GM12864 (cell line): Measurements from ENCODE around the gene FTSJ1.

Experiments used
- DNase-seq: peaks from one replicate; pipeline ENCODE4 v3.0.0-alpha.2; 2011; ENCODE audit warnings: low read depth
- H3K4me3 ChIP-seq: 2 replicates; pipeline ENCODE4 v1.5.1; 2011; ENCODE audit warnings: mild to moderate bottlenecking, low read depth, low read length, control low read depth
- CTCF ChIP-seq: IDR thresholded peaks from 2 replicates; pipeline ENCODE4 v1.5.1; 2011; ENCODE audit warnings: low read depth, mild to moderate bottlenecking, moderate library complexity, low read length, control low read depth, inconsistent platforms; ENCODE audit errors: missing control alignments

Gene FTSJ1

GRCh38 chrX:48489296-48489695, 13.3 kb downstream of the FTSJ1 start:
- DNase-seq: no peak
- no peak for TF ChIP-seq CTCF
- no peak overlapping the region for H3K4me3 ChIP-seq

GRCh38 chrX:48489892-48490291, 13.9 kb downstream of the FTSJ1 start:
- no peak for DNase-seq

GRCh38 chrX:48490661-48491060, 14.7 kb downstream of the FTSJ1 start:
- TF ChIP-seq CTCF: no peak
- H3K4me3 ChIP-seq: no peak overlapping the region
- no peak for DNase-seq

More at GRCh38 chrX:48489892-48490291, 13.9 kb downstream of the FTSJ1 start:
- TF ChIP-seq CTCF: no peak
- no peak overlapping the region for H3K4me3 ChIP-seq

GRCh38 chrX:48491809-48492208, 15.8 kb downstream of the FTSJ1 start:
- no peak for DNase-seq
- H3K4me3 ChIP-seq: no peak overlapping the region
- TF ChIP-seq CTCF: no peak

GRCh38 chrX:48492293-48492910, 16.4 kb downstream of the FTSJ1 start:
- TF ChIP-seq CTCF: no peak
- no peak for DNase-seq
- H3K4me3 ChIP-seq: no peak overlapping the region

GRCh38 chrX:48493890-48494364, 17.9 kb downstream of the FTSJ1 start:
- DNase-seq: no peak
- no peak overlapping the region for H3K4me3 ChIP-seq
- TF ChIP-seq CTCF: no peak

- no peak for TF ChIP-seq CTCF
- H3K4me3 ChIP-seq: no peak overlapping the region
- DNase-seq: no peak
Observed at GRCh38 chrX:48496660-48497059, 20.7 kb downstream of the FTSJ1 start.
